ENCODE data around the gene MEMO1. TPM values are rescaled to one million over a fixed set of nuclear protein-coding genes. Genes with fewer than 3 reads are reported as not detected.
"Not testable (repeated sequence)": the region's sequence is repeated elsewhere in the genome, so short reads cannot be mapped to it uniquely, and the experiment has no call there.

MEMO1 gene
- total RNA-seq, 1 experiment from 2014 or later = 54.6 TPM

- Mint-ChIP-seq H3K36me3 (ENCODE audit: insufficient read depth, unreplicated experiment) (peaks cover 11% of the 10 kb centered on the region), H3K4me1 (ENCODE audit: insufficient read depth, unreplicated experiment) (no peaks in the 10 kb centered on the region), H3K27ac (ENCODE audit: low read depth, unreplicated experiment) (no peak overlapping the region), H3K9me3 (ENCODE audit: unreplicated experiment) (no peaks in the 10 kb centered on the region), H3K4me3 (ENCODE audit: unreplicated experiment) (no peak overlapping the region), H3K27me3 (ENCODE audit: insufficient read depth, unreplicated experiment) (no peaks in the 10 kb centered on the region)
- intact Hi-C loops (cut with micrococcal nuclease) = no loop called here
- no TSS peak for BruUV-seq (replicated peaks)
- POLR2A ChIA-PET = no interaction called here
- TF ChIP-seq CTCF (IDR thresholded peaks at IDR 0.05; ENCODE audit: unreplicated experiment) = no peak
- CTCF ChIA-PET = interaction anchor here (0.5 to 0.6 kb wide), 2 partner anchors 17 to 186 kb away, joined by 3 to 5 read pairs; no protein-coding TSS in a partner anchor
- no peak for DNase-seq (ENCODE audit: unreplicated experiment)
Observed at GRCh38 chr2:31865215-31865614, 145.6 kb downstream of the MEMO1 start.

DNA sequence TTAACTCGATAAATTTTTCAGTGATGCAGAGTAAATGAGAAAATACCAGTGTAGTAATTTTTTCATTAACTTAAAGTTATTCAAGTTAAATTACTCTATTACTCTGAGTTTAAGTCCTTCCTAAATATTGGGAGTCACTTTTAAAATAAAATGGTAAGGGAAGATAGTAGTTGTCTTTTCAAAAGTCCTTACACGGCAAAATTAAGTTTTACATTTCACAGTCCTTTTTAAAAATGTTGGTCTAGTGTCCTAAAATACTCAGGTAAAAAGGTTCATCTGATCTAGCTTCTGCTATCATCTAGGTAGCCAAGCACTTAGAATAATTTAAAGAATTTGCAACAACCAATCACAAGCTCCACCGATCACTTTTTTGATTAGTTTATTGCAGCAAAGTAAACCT lies 146.9 kb downstream of the MEMO1 start:
- TF ChIP-seq CTCF (IDR thresholded peaks at IDR 0.05; ENCODE audit: unreplicated experiment) = no peak
- DNase-seq (ENCODE audit: unreplicated experiment) = no peak
- intact Hi-C loops (cut with micrococcal nuclease) = no loop called here
- no peak overlapping the region for H3K27ac Mint-ChIP-seq (ENCODE audit: low read depth, unreplicated experiment)
- no peaks in the 10 kb centered on the region for H3K4me1 Mint-ChIP-seq (ENCODE audit: insufficient read depth, unreplicated experiment)
- H3K27me3 Mint-ChIP-seq (ENCODE audit: insufficient read depth, unreplicated experiment) = no peaks in the 10 kb centered on the region
- no TSS peak for BruUV-seq (replicated peaks)
- POLR2A ChIA-PET = no interaction called here
- H3K36me3 Mint-ChIP-seq (ENCODE audit: insufficient read depth, unreplicated experiment) = peaks cover 11% of the 10 kb centered on the region
- CTCF ChIA-PET = no interaction called here
- H3K4me3 Mint-ChIP-seq (ENCODE audit: unreplicated experiment) = no peak overlapping the region
- H3K9me3 Mint-ChIP-seq (ENCODE audit: unreplicated experiment) = no peaks in the 10 kb centered on the region

DNA sequence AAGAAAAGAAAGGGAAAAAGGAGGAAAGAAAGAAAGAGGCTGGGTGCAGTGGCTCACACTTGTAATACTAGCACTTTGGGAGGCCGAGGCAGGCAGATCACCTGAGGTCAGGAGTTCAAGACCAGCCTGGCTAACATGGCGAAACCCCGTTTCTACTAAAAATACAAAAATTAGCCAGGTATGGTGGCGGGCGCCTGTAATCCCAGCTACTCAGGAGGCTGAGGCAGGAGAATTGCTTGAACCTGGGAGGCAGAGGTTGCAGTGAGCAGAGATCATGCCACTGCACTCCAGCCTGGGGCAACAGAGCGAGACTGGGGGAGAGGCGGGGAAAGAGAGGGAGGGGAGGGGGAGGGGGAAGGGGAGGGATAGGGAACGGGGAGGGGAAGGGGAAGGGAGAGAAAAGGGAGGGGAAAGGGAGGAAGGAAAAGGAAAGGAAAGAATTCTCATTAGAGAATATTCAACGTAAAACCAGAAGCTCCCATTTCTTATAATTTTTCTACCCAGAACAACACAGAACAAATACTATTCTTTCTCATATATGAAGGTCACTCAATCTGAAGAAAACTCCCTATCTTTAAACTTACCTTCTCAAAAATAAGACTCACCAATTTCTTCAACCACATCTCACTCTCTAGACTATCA lies 147.7 kb downstream of the MEMO1 start:
- H3K36me3 Mint-ChIP-seq (ENCODE audit: insufficient read depth, unreplicated experiment) = peaks cover 11% of the 10 kb centered on the region
- intact Hi-C loops (cut with micrococcal nuclease); H3K4me1 Mint-ChIP-seq (ENCODE audit: insufficient read depth, unreplicated experiment); H3K27ac Mint-ChIP-seq (ENCODE audit: low read depth, unreplicated experiment); H3K9me3 Mint-ChIP-seq (ENCODE audit: unreplicated experiment); CTCF ChIA-PET; BruUV-seq (replicated peaks); DNase-seq (ENCODE audit: unreplicated experiment); H3K4me3 Mint-ChIP-seq (ENCODE audit: unreplicated experiment); H3K27me3 Mint-ChIP-seq (ENCODE audit: insufficient read depth, unreplicated experiment); POLR2A ChIA-PET: not testable (repeated sequence)

DNA sequence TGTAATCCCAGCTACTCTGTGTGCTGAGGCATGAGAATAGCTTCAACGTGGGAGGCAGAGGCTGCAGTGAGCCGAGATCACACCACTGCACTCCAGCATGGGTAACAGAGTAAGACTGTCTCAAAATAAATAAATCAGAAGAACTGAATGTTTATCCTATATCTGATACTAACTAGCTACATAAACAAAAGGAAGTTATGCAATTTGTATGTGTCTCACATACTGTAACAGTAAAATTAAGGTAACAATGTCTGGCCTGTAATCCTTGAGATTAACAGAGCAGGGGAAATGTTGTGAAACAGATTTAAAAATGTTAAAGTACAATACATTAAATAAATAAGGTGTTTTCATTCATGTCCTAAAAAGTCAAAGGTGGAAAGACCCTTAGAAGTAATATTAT lies 150.8 kb downstream of the MEMO1 start:
- CTCF ChIA-PET = no interaction called here

More for the DNA sequence above, 150.8 kb downstream of the MEMO1 start:
- no peak for DNase-seq (ENCODE audit: unreplicated experiment)
- H3K27ac Mint-ChIP-seq (ENCODE audit: low read depth, unreplicated experiment) = no peak overlapping the region
- no peaks in the 10 kb centered on the region for H3K4me1 Mint-ChIP-seq (ENCODE audit: insufficient read depth, unreplicated experiment)
- POLR2A ChIA-PET = no interaction called here
- no peak overlapping the region for H3K4me3 Mint-ChIP-seq (ENCODE audit: unreplicated experiment)
- TF ChIP-seq CTCF (IDR thresholded peaks at IDR 0.05; ENCODE audit: unreplicated experiment) = no peak
- BruUV-seq (replicated peaks) = no TSS peak
- H3K9me3 Mint-ChIP-seq (ENCODE audit: unreplicated experiment) = no peaks in the 10 kb centered on the region
- intact Hi-C loops (cut with micrococcal nuclease) = no loop called here
- no peaks in the 10 kb centered on the region for H3K36me3 Mint-ChIP-seq (ENCODE audit: insufficient read depth, unreplicated experiment)
- no peaks in the 10 kb centered on the region for H3K27me3 Mint-ChIP-seq (ENCODE audit: insufficient read depth, unreplicated experiment)

All from MCF 10A (cell line).